ENCODE measurements around the gene KCNN3. TPM values are rescaled to one million over a fixed set of nuclear protein-coding genes. Genes with fewer than 3 reads are reported as not detected.

Gene KCNN3
- total RNA-seq, 1 experiment from 2014 or later: 1.3 TPM

- H3K4me1 Mint-ChIP-seq: no peaks in the 10 kb centered on the region
- CTCF ChIA-PET: interaction anchor here (1.7 kb wide), 1 partner anchor 57 kb away, joined by 7 read pairs; no protein-coding TSS in a partner anchor
Observed at GRCh38 chr1:154799188-154799587, 70.9 kb downstream of the KCNN3 start.

GRCh38 chr1:154798645-154799044, 71.4 kb downstream of the KCNN3 start:
- POLR2A ChIA-PET: no interaction called here
- Mint-ChIP-seq H3K36me3 (no peaks in the 10 kb centered on the region), H3K9me3 (no peaks in the 10 kb centered on the region), H3K27ac (no peak overlapping the region), H3K27me3 (ENCODE audit: low read depth) (no peaks in the 10 kb centered on the region; the same call in 1 of the 2 replicates), H3K4me1 (no peaks in the 10 kb centered on the region), H3K4me3 (no peak overlapping the region)
- no peak for ATAC-seq
- CTCF ChIA-PET: interaction anchor here (2.1 kb wide), 1 partner anchor 21 kb away, joined by 5 read pairs; no protein-coding TSS in a partner anchor
- no peak for TF ChIP-seq ATF1 (CRISPR knock-in tag; IDR thresholded peaks at IDR 0.05)
- no peak for TF ChIP-seq STAT6 (CRISPR knock-in tag; conservative IDR thresholded peaks at IDR 0.05; ENCODE audit: low read depth)
- TF ChIP-seq ZNF512 (CRISPR knock-in tag; IDR thresholded peaks at IDR 0.05; ENCODE audit: borderline replicate concordance): no peak
- TF ChIP-seq ZNF232 (CRISPR knock-in tag; IDR thresholded peaks at IDR 0.05): no peak
- TF ChIP-seq NFYB (CRISPR knock-in tag; conservative IDR thresholded peaks at IDR 0.05; ENCODE audit: low read depth): no peak
- no peak for TF ChIP-seq ZNF671 (CRISPR knock-in tag; IDR thresholded peaks at IDR 0.05)
- no peak for TF ChIP-seq ZNF317 (CRISPR knock-in tag; IDR thresholded peaks at IDR 0.05; ENCODE audit: borderline replicate concordance, low read depth)
- no peak for TF ChIP-seq IRF2 (CRISPR knock-in tag; IDR thresholded peaks at IDR 0.05; ENCODE audit: borderline replicate concordance, low read depth)
- no peak for TF ChIP-seq JAZF1 (CRISPR knock-in tag; IDR thresholded peaks at IDR 0.05)
- no peak for TF ChIP-seq SOX15 (CRISPR knock-in tag; IDR thresholded peaks at IDR 0.05)
- no peak for TF ChIP-seq FOXP1 (CRISPR knock-in tag; IDR thresholded peaks at IDR 0.05; ENCODE audit: borderline replicate concordance)
- TF ChIP-seq E2F5 (CRISPR knock-in tag; IDR thresholded peaks at IDR 0.05): no peak
- no peak for DNase-seq (ENCODE audit: low spot score)

More at GRCh38 chr1:154799188-154799587, 70.9 kb downstream of the KCNN3 start:
- Mint-ChIP-seq H3K27ac (no peak overlapping the region), H3K36me3 (no peaks in the 10 kb centered on the region), H3K4me3 (no peak overlapping the region), H3K9me3 (no peaks in the 10 kb centered on the region), H3K27me3 (ENCODE audit: low read depth) (no peaks in the 10 kb centered on the region; the same call in 1 of the 2 replicates)
- TF ChIP-seq ATF6 (CRISPR knock-in tag; IDR thresholded peaks at IDR 0.05) (no peak), ERG (CRISPR knock-in tag; IDR thresholded peaks at IDR 0.05) (no peak), NR1H2 (CRISPR knock-in tag; IDR thresholded peaks at IDR 0.05) (no peak)
- no peak for DNase-seq (ENCODE audit: low spot score)
- no peak for ATAC-seq
- POLR2A ChIA-PET: no interaction called here

All from WTC11 (cell line).